HepG2 (cell line): Measurements from ENCODE around the gene TBC1D2B. TPM values are rescaled to one million over a fixed set of nuclear protein-coding genes. Genes with fewer than 3 reads are reported as not detected.

ENCODE experiments used
- BRD4 ChIP-seq: sonication (generic); formaldehyde crosslinking; IDR thresholded peaks from 2 replicates; pipeline ENCODE4 v1.4.0; 2020; ENCODE audit warnings: missing genetic modification reagents
- CBFB ChIP-seq: sonication (generic); formaldehyde crosslinking; IDR thresholded peaks from 2 replicates; pipeline ENCODE4 v1.4.0; 2020; ENCODE audit warnings: missing genetic modification reagents
- EEA1 ChIP-seq: sonication (generic); formaldehyde crosslinking; IDR thresholded peaks from 2 replicates; pipeline ENCODE4 v1.5.1; 2020; ENCODE audit warnings: mild to moderate bottlenecking, missing genetic modification reagents, borderline replicate concordance
- FOXA3 ChIP-seq: IDR thresholded peaks from 2 replicates; pipeline ENCODE4 v1.6.1; 2016; ENCODE audit warnings: missing genetic modification reagents, missing compliant biosample characterization
- FOXC1 ChIP-seq: sonication (generic); formaldehyde crosslinking; IDR thresholded peaks from 2 replicates; pipeline ENCODE4 v1.8.0; 2022; ENCODE audit warnings: mild to moderate bottlenecking, missing genetic modification reagents, borderline replicate concordance
- FOXO1 ChIP-seq: sonication (generic); formaldehyde crosslinking; IDR thresholded peaks from 2 replicates; pipeline ENCODE4 v1.4.0; 2020; ENCODE audit warnings: missing genetic modification reagents
- HMGXB4 ChIP-seq, 2 experiments: sonication (generic) in 1 of 2; formaldehyde crosslinking in 1 of 2; IDR thresholded peaks; 2 replicates each; pipeline versions ENCODE4 v1.4.0 to v1.6.1; 2018 to 2020; ENCODE audit warnings: missing genetic modification reagents in 2 of 2, borderline replicate concordance in 1 of 2, low read depth in 1 of 2, mild to moderate bottlenecking in 1 of 2, missing biosample characterization in 1 of 2
- IKZF1 ChIP-seq: fragments of 450-650 bp; IDR thresholded peaks from 2 replicates; pipeline ENCODE4 v1.7.1; 2016
- LCORL ChIP-seq, 2 experiments: fragments of 450-650 bp in 1 of 2; sonication (generic) in 1 of 2; formaldehyde crosslinking in 1 of 2; IDR thresholded peaks; 2 replicates each; pipeline versions ENCODE4 v1.5.0 to v1.6.1; 2017 to 2020; ENCODE audit warnings: antibody characterized with exemption in 1 of 2, missing genetic modification reagents in 1 of 2
- MIXL1 ChIP-seq: IDR thresholded peaks from 2 replicates; pipeline ENCODE4 v1.6.1; 2016
- NCOA1 ChIP-seq: sonication (generic); formaldehyde crosslinking; IDR thresholded peaks from 2 replicates; pipeline ENCODE4 v1.9.0; 2021; ENCODE audit warnings: missing genetic modification reagents
- PCBP2 ChIP-seq: fragments of 200-400 bp; formaldehyde crosslinking; optimal IDR thresholded peaks from 2 replicates; pipeline ENCODE3; 2018; ENCODE audit warnings: low read length, low read depth; ENCODE audit not compliant: poor library complexity, severe bottlenecking
- PTBP1 ChIP-seq: fragments of 200-400 bp; formaldehyde crosslinking; IDR thresholded peaks from 2 replicates; pipeline ENCODE4 v1.6.1; 2018; ENCODE audit warnings: low read length, low read depth; ENCODE audit not compliant: poor library complexity, severe bottlenecking
- REXO4 ChIP-seq: sonication (generic); formaldehyde crosslinking; IDR thresholded peaks from 2 replicates; pipeline ENCODE4 v1.8.0; 2022; ENCODE audit warnings: missing genetic modification reagents, mild to moderate bottlenecking, borderline replicate concordance
- SRSF9 ChIP-seq: fragments of 200-400 bp; formaldehyde crosslinking; IDR thresholded peaks from 2 replicates; pipeline ENCODE4 v1.6.1; 2018; ENCODE audit warnings: borderline replicate concordance, mild to moderate bottlenecking, low read depth, low read length; ENCODE audit not compliant: insufficient read depth, poor library complexity, severe bottlenecking
- SRY ChIP-seq: sonication (generic); formaldehyde crosslinking; IDR thresholded peaks from 2 replicates; pipeline ENCODE4 v1.8.0; 2022; ENCODE audit warnings: mild to moderate bottlenecking, missing genetic modification reagents
- TFDP1 ChIP-seq: IDR thresholded peaks from 2 replicates; pipeline ENCODE4 v1.6.1; 2016; ENCODE audit warnings: missing compliant biosample characterization, missing genetic modification reagents, borderline replicate concordance
- TSC22D2 ChIP-seq: sonication (generic); formaldehyde crosslinking; IDR thresholded peaks from 2 replicates; pipeline ENCODE4 v1.5.1; 2020; ENCODE audit warnings: missing genetic modification reagents, mild to moderate bottlenecking, borderline replicate concordance
- ZFX ChIP-seq: sonication (generic); formaldehyde crosslinking; IDR thresholded peaks from 2 replicates; pipeline ENCODE4 v1.4.0; 2020; ENCODE audit warnings: mild to moderate bottlenecking, low read depth, missing genetic modification reagents, moderate library complexity
- ZNF556 ChIP-seq: sonication (generic); formaldehyde crosslinking; IDR thresholded peaks from 2 replicates; pipeline ENCODE4 v1.4.0; 2020; ENCODE audit warnings: mild to moderate bottlenecking, missing genetic modification reagents, borderline replicate concordance
- ZNF616 ChIP-seq: sonication (generic); formaldehyde crosslinking; IDR thresholded peaks from 2 replicates; pipeline ENCODE4 v1.5.0; 2020; ENCODE audit warnings: low read depth, mild to moderate bottlenecking, missing genetic modification reagents
- ZNF788 ChIP-seq: sonication (generic); formaldehyde crosslinking; IDR thresholded peaks from 2 replicates; pipeline ENCODE4 v1.5.0; 2020; ENCODE audit warnings: mild to moderate bottlenecking, missing genetic modification reagents, borderline replicate concordance
- polyA plus RNA-seq, 8 experiments: library from polyadenylated mRNA; depleted of rRNA in 3 of 8; stranded (reverse) in 7 of 8; unstranded in 1 of 8; fragments of >200 nt; fragmentation: Illumina TruSeq in 4 of 8; extraction: Trizol in 4 of 8; gene quantifications; 2 replicates each; pipeline versions ENCODE4 v1.2.1 to v1.2.3, GENCODE V29; 2011 to 2016; ENCODE audit warnings: low read depth in 4 of 8, missing spikeins in 1 of 8, mixed read lengths in 1 of 8; ENCODE audit not compliant: insufficient read depth in 1 of 8
- total RNA-seq, 5 experiments: library from RNA; depleted of rRNA; stranded (reverse); fragments of >200 nt; fragmentation: Illumina TruSeq; extraction: Trizol; gene quantifications; 2 replicates each; pipeline ENCODE4 v1.2.3, GENCODE V29; 2016; ENCODE audit warnings: low read depth in 1 of 5
- TF ChIP-seq, protein P1 (sequence below): sonication (generic); formaldehyde crosslinking; IDR thresholded peaks from 2 replicates; pipeline ENCODE4 v1.5.0; 2020; ENCODE audit warnings: mild to moderate bottlenecking, missing genetic modification reagents
- TF ChIP-seq, protein P2 (sequence below): sonication (generic); formaldehyde crosslinking; IDR thresholded peaks from 2 replicates; pipeline ENCODE4 v1.4.0; 2020; ENCODE audit warnings: missing genetic modification reagents

The TBC1D2B gene
- total and polyA plus RNA-seq, 2 of the 13 experiments (the other 11 are each of a cell fraction or from before 2014, with no cell fraction given): 10.1 to 14.4 TPM

DNA sequence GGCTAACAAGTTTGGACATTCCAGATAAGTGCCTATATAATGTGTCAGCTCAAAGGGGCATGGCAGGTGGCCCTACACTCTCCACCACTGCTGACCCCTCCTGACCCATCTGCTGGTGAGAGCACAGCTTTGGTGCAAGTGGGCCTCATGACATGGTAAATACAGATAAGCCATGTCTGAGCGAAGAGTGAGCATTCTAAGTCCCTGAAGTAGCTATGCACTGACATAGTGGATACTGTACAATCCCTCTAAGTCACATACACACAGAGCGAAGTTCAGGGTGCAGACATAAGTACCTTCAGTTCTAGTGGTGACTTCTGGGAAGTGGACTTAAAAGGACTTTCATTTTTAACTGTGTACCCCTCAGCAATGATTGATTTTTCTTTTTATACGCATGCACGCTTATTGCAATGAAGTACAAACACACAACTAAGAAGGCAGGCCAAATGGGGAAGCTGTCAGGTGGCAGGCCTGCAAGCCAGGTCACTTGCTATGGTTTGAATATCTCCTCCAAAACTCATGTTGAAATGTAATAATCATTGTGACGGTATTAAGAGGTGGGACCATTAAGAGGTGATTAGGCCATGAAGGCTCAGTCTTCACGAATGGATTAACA is 41.5 kb downstream of the TBC1D2B start (continued):
- TF ChIP-seq, protein P1, sequence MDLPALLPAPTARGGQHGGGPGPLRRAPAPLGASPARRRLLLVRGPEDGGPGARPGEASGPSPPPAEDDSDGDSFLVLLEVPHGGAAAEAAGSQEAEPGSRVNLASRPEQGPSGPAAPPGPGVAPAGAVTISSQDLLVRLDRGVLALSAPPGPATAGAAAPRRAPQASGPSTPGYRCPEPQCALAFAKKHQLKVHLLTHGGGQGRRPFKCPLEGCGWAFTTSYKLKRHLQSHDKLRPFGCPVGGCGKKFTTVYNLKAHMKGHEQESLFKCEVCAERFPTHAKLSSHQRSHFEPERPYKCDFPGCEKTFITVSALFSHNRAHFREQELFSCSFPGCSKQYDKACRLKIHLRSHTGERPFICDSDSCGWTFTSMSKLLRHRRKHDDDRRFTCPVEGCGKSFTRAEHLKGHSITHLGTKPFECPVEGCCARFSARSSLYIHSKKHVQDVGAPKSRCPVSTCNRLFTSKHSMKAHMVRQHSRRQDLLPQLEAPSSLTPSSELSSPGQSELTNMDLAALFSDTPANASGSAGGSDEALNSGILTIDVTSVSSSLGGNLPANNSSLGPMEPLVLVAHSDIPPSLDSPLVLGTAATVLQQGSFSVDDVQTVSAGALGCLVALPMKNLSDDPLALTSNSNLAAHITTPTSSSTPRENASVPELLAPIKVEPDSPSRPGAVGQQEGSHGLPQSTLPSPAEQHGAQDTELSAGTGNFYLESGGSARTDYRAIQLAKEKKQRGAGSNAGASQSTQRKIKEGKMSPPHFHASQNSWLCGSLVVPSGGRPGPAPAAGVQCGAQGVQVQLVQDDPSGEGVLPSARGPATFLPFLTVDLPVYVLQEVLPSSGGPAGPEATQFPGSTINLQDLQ: no peak
- no peak for TF ChIP-seq MIXL1
- no peak for TF ChIP-seq SRY (CRISPR knock-in tag)
- TF ChIP-seq PTBP1: no peak
- TF ChIP-seq ZFX (CRISPR knock-in tag): peak; percentile 54; the same call in 1 of the 2 replicates
- TF ChIP-seq EEA1: no peak
- no peak for TF ChIP-seq SRSF9
- no peak for TF ChIP-seq FOXC1 (CRISPR knock-in tag)
- TF ChIP-seq BRD4 (CRISPR knock-in tag): no peak
- no peak for TF ChIP-seq PCBP2
- no peak for TF ChIP-seq ZNF556
- no peak for TF ChIP-seq HMGXB4 (CRISPR knock-in tag; IDR thresholded peaks at IDR 0.05; ENCODE audit: borderline replicate concordance in 1 of 2, low read depth in 1 of 2)
- no peak for TF ChIP-seq TFDP1 (CRISPR knock-in tag)
- no peak for TF ChIP-seq ZNF616 (CRISPR knock-in tag)
- TF ChIP-seq REXO4 (CRISPR knock-in tag): no peak
- no peak for TF ChIP-seq TSC22D2
- TF ChIP-seq FOXA3 (CRISPR knock-in tag): peak; percentile 69
- no peak for TF ChIP-seq CBFB (CRISPR knock-in tag)
- TF ChIP-seq, protein P2, sequence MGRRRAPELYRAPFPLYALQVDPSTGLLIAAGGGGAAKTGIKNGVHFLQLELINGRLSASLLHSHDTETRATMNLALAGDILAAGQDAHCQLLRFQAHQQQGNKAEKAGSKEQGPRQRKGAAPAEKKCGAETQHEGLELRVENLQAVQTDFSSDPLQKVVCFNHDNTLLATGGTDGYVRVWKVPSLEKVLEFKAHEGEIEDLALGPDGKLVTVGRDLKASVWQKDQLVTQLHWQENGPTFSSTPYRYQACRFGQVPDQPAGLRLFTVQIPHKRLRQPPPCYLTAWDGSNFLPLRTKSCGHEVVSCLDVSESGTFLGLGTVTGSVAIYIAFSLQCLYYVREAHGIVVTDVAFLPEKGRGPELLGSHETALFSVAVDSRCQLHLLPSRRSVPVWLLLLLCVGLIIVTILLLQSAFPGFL (CRISPR knock-in tag): no peak
- peak; percentile 41; the same call in 1 of the 2 replicates for TF ChIP-seq FOXO1 (CRISPR knock-in tag)
- TF ChIP-seq LCORL (IDR thresholded peaks at IDR 0.05): no peak
- TF ChIP-seq LCORL (CRISPR knock-in tag; IDR thresholded peaks at IDR 0.05): 0 out of 2 replicates have a peak, but pooled peaks have one; percentile 43
- no peak for TF ChIP-seq IKZF1
- TF ChIP-seq NCOA1 (CRISPR knock-in tag): no peak
- no peak for TF ChIP-seq ZNF788
